ENCODE results near the gene SLC9A7.

The SLC9A7 gene

GRCh38 chrX:46576458-46576857 lies 182.5 kb downstream of the SLC9A7 start:
- TF ChIP-seq CTCF (conservative IDR thresholded peaks at IDR 0.05; ENCODE audit: low read depth, low read length) = no peak
- no peak for DNase-seq (ENCODE audit: low read depth)
- no peak overlapping the region for H3K4me3 ChIP-seq (ENCODE audit: low read length)

- TF ChIP-seq CTCF (conservative IDR thresholded peaks at IDR 0.05; ENCODE audit: low read depth, low read length) = no peak
- H3K4me3 ChIP-seq (ENCODE audit: low read length) = no peak overlapping the region
- DNase-seq (ENCODE audit: low read depth) = no peak
Observed at GRCh38 chrX:46575991-46576392, 182.9 kb downstream of the SLC9A7 start.

- no peak for DNase-seq (ENCODE audit: low read depth)
- TF ChIP-seq CTCF (conservative IDR thresholded peaks at IDR 0.05; ENCODE audit: low read depth, low read length) = no peak
- peak overlapping the region; percentile 21 for H3K4me3 ChIP-seq (ENCODE audit: low read length)
Observed at GRCh38 chrX:46575586-46575985, 183.3 kb downstream of the SLC9A7 start.

- H3K4me3 ChIP-seq (ENCODE audit: low read length) = peak overlapping the region; percentile 44
- DNase-seq (ENCODE audit: low read depth) = no peak
- TF ChIP-seq CTCF (conservative IDR thresholded peaks at IDR 0.05; ENCODE audit: low read depth, low read length) = no peak
Observed at GRCh38 chrX:46574774-46575381, 184.0 kb downstream of the SLC9A7 start.

GRCh38 chrX:46573892-46574773 lies 184.8 kb downstream of the SLC9A7 start:
- DNase-seq (ENCODE audit: low read depth) = no peak
- TF ChIP-seq CTCF (conservative IDR thresholded peaks at IDR 0.05; ENCODE audit: low read depth, low read length) = no peak
- peak overlapping the region; percentile 44 for H3K4me3 ChIP-seq (ENCODE audit: low read length)

GRCh38 chrX:46573331-46573891 lies 185.5 kb downstream of the SLC9A7 start, which contains the start of gene CHST7:
TSS of gene CHST7 (plus strand) at chrX:46573765. CDS start at chrX:46573932, 167 bp downstream.
- no peak for DNase-seq (ENCODE audit: low read depth)
- TF ChIP-seq CTCF (conservative IDR thresholded peaks at IDR 0.05; ENCODE audit: low read depth, low read length) = peak; percentile 41
- H3K4me3 ChIP-seq (ENCODE audit: low read length) = peak within 1 kb of the TSS; percentile 44
